Tibial nerve (tissue), 4 donors: Measurements from ENCODE around the gene ROBO1. TPM values are rescaled to one million over a fixed set of nuclear protein-coding genes. Genes with fewer than 3 reads are reported as not detected.

Source experiments
- DNase-seq, 2 donors: peaks; one replicate each; pipeline ENCODE4 v3.0.0-alpha.2; 2019; ENCODE audit warnings: low spot score in 2 of 2
- H3K27ac ChIP-seq, 4 donors: fragments of 200-600 bp; sonication (generic) in 3 of 4; one replicate each; pipeline ENCODE4 v1.5.1; 2017 to 2019; ENCODE audit warnings: mild to moderate bottlenecking in 1 of 4
- H3K27me3 ChIP-seq, 2 donors: fragments of 200-600 bp; sonication (generic) in 1 of 2; one replicate each; pipeline versions ENCODE4 v1.5.1 to v1.6.0; 2017 to 2019
- H3K36me3 ChIP-seq, 3 donors: fragments of 200-600 bp; sonication (generic); one replicate each; pipeline ENCODE4 v1.5.1; 2018 to 2019
- H3K4me1 ChIP-seq, 4 donors: fragments of 200-600 bp; sonication (generic) in 3 of 4; one replicate each; pipeline ENCODE4 v1.5.1; 2017 to 2019
- H3K4me3 ChIP-seq, 4 donors: fragments of 200-600 bp; sonication (generic) in 3 of 4; one replicate each; pipeline ENCODE4 v1.5.1; 2017 to 2019; ENCODE audit warnings: mild to moderate bottlenecking in 1 of 4, moderate library complexity in 1 of 4
- H3K9me3 ChIP-seq, 4 donors: fragments of 200-600 bp; sonication (generic) in 3 of 4; one replicate each; pipeline ENCODE4 v1.5.1; 2017 to 2019
- EP300 ChIP-seq, 2 donors: sonication (generic); formaldehyde crosslinking; IDR thresholded peaks; one replicate each; pipeline ENCODE4 v1.6.1; 2017; ENCODE audit warnings: antibody characterized with exemption in 2 of 2, mild to moderate bottlenecking in 1 of 2
- POLR2A ChIP-seq, 2 donors: fragments of 450-650 bp; IDR thresholded peaks; one replicate each; pipeline ENCODE4 v1.6.1; 2017; ENCODE audit warnings: antibody characterized with exemption in 2 of 2, mild to moderate bottlenecking in 2 of 2, moderate library complexity in 2 of 2
- WGBS, 2 donors: methylation state at CpG; one replicate each; pipeline ENCODE4 v1.1.5; 2018; 5-methylcytosine and 5-hydroxymethylcytosine counted together
- total RNA-seq, 4 donors: library from RNA; depleted of rRNA; stranded (reverse); fragments of >200 nt; gene quantifications; one replicate each; pipeline ENCODE4 v1.1.0, GENCODE V29; 2016
- TF ChIP-seq, protein P1 (sequence below), 5 experiments: fragments of 200-600 bp in 3 of 5; fragments of 450-650 bp in 2 of 5; sonication (generic) in 3 of 5; IDR thresholded peaks; one replicate each; pipeline ENCODE4 v1.5.1; 2016 to 2019; ENCODE audit warnings: antibody characterized with exemption in 5 of 5, mild to moderate bottlenecking in 3 of 5, moderate library complexity in 2 of 5

ROBO1 gene
- total RNA-seq, 4 donors from 2014 or later: 12.6 to 27.8 (median 23.1) TPM

DNA sequence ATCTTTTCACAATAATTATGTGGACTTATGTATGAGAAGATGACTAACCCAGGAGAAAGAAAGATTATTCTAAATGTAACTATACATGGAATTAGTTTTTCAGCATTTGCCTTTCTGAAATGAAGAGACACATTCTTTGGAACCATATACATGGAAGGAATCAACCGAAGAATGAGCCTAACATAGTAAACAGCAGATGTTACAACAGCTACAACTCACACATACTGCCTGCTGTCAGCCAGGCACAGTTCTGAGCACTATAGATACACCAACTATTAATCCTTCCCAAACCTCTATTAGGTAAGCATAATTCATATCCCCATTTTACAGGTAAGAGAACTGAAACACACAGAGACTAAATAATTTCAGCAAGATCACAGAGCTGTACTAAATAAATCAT is 840.0 kb downstream of the ROBO1 start:
- Histone ChIP-seq H3K9me3 (no peaks in the 10 kb centered on the region), H3K27me3 (no peaks in the 10 kb centered on the region), H3K27ac (no peak overlapping the region), H3K36me3 (no peaks in the 10 kb centered on the region), H3K4me1 (no peaks in the 10 kb centered on the region), H3K4me3 (no peak overlapping the region)
- 87 to 97% methylated on average over 1 of the region's 1 CpG for WGBS, 2 donors
- TF ChIP-seq POLR2A (IDR thresholded peaks at IDR 0.05) (no peak), EP300 (IDR thresholded peaks at IDR 0.05) (no peak)
- TF ChIP-seq, protein P1, sequence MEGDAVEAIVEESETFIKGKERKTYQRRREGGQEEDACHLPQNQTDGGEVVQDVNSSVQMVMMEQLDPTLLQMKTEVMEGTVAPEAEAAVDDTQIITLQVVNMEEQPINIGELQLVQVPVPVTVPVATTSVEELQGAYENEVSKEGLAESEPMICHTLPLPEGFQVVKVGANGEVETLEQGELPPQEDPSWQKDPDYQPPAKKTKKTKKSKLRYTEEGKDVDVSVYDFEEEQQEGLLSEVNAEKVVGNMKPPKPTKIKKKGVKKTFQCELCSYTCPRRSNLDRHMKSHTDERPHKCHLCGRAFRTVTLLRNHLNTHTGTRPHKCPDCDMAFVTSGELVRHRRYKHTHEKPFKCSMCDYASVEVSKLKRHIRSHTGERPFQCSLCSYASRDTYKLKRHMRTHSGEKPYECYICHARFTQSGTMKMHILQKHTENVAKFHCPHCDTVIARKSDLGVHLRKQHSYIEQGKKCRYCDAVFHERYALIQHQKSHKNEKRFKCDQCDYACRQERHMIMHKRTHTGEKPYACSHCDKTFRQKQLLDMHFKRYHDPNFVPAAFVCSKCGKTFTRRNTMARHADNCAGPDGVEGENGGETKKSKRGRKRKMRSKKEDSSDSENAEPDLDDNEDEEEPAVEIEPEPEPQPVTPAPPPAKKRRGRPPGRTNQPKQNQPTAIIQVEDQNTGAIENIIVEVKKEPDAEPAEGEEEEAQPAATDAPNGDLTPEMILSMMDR (IDR thresholded peaks at IDR 0.05): no peak
- DNase-seq: no peak

DNA sequence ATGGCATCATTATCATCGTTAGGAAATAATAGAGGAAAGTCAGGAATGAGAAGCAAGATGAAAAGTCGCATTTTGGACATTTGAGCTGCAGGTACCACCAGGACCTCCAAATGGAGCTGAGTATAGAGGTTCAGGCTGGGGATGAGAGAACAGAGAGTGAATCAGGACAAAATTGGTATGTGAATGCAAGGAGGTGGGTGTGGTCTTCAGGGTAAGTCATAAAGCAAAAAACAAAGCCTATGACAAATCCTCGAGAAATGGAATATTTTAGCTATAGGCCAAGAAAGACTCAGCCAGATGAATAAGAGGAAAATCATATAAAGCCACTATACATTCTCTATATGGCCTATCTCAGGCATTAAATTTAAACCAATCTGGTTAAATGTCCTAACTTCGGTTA is 841.3 kb downstream of the ROBO1 start:
- Histone ChIP-seq H3K4me1 (no peaks in the 10 kb centered on the region), H3K27ac (no peak overlapping the region), H3K4me3 (no peak overlapping the region), H3K27me3 (no peaks in the 10 kb centered on the region), H3K9me3 (no peaks in the 10 kb centered on the region), H3K36me3 (no peaks in the 10 kb centered on the region)
- DNase-seq: no peak
- TF ChIP-seq, protein P1 (IDR thresholded peaks at IDR 0.05): no peak
- TF ChIP-seq POLR2A (IDR thresholded peaks at IDR 0.05) (no peak), EP300 (IDR thresholded peaks at IDR 0.05) (no peak)
- WGBS, 2 donors: 92 to 93% methylated on average over 4 of the region's 4 CpGs

DNA sequence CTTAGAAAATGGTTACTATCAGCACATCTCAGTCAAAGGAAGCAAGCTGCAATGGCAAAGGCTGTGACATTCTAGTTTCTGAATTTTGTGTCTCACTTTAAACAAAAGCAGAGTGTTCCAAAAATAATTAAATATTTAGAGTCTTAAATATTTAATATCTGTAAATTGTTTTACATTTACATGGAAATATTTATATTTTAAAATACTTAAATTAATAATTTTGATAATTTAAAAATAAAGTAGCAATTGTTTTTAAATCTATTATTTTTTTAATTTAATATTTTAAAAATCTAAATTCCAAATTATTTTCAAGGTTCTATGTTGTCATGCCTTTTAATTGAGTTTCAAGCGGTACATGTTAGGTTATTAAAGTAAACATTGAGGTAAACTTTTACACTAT is 843.1 kb downstream of the ROBO1 start:
- Histone ChIP-seq H3K36me3 (no peaks in the 10 kb centered on the region), H3K4me3 (no peak overlapping the region), H3K27me3 (no peaks in the 10 kb centered on the region), H3K27ac (no peak overlapping the region), H3K4me1 (no peaks in the 10 kb centered on the region), H3K9me3 (no peaks in the 10 kb centered on the region)
- no peak for DNase-seq
- WGBS, 2 donors: 90 to 98% methylated on average over 1 of the region's 1 CpG
- no peak for TF ChIP-seq POLR2A (IDR thresholded peaks at IDR 0.05)
- TF ChIP-seq, protein P1 (IDR thresholded peaks at IDR 0.05): no peak
- no peak for TF ChIP-seq EP300 (IDR thresholded peaks at IDR 0.05)

DNA sequence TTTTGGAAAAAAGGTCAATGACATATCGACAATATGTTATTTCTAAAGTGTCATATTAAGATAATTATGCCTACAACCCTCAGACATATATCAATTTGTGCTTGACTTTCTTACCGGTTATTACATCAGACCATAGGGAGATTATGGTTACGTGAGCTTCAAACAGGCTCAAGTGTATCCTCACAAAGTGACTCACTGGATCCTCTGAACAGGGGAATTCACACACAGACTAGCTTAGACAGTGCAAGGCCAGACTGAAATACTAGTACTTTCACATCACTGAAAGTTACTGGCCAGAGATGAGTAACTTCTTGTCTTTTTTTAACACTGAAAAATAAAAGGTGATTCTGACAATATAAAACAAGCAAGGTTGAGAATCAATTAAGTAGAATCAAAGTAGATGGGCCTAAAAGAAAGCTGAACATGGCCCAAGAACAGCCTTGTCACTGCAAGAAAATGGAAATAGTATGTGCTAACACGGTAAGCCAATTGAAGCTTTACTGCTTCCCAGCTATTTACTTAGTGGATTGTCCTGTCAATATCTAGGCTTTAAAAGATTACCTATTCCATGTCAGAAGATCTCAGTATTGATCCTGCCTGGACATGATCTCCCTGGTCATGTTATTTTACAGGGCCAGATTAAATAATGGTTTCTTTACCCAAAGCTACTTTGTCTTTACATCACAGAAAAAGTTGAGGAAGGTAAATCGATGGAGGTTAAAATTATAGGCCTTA is 848.6 kb downstream of the ROBO1 start:
- Histone ChIP-seq H3K4me3 (no peak overlapping the region), H3K27me3 (no peaks in the 10 kb centered on the region), H3K36me3 (no peaks in the 10 kb centered on the region), H3K9me3 (no peaks in the 10 kb centered on the region), H3K4me1 (peaks cover 0 to 13% (median 3%) of the 10 kb centered on the region in 4 donors), H3K27ac (no peak overlapping the region)
- DNase-seq: no peak
- TF ChIP-seq POLR2A (IDR thresholded peaks at IDR 0.05): no peak
- TF ChIP-seq EP300 (IDR thresholded peaks at IDR 0.05): no peak
- TF ChIP-seq, protein P1 (IDR thresholded peaks at IDR 0.05): no peak
- WGBS, 2 donors: 90 to 92% methylated on average over 5 of the region's 5 CpGs

DNA sequence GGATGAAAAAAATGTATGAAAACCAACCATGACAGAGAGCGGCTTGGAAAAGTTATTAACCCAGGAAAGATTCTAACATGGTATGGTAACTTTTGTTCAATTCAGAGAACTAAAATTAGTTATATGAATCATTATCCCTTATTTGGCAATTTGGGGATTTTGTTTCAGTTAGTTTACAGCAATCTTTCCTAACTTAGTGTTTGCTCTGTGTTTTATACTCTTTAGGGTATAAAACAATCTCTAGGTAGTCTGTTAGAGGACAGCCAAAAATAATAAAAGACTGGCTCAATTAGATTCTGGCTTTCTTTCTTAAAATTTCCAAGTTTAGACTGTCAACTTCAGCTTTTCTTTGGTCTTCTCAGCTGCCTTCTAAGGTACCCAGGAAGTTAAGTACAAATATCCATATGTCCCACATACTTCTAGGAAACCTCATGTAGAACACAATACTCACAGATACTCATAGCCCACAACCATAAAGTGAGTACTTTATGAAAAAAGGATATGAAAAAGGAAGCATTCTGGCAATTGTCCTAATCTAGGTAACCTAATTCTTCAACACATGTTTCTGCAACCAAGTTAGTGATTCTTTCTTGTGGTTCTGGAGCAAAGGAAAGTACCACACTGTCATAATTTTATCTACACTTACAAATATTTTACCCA is 849.3 kb downstream of the ROBO1 start:
- H3K4me3 ChIP-seq: no peak overlapping the region
- 90 to 91% methylated on average over 1 of the region's 1 CpG for WGBS, 2 donors
- peaks cover 0 to 13% (median 3%) of the 10 kb centered on the region in 4 donors for H3K4me1 ChIP-seq
- H3K36me3 ChIP-seq: no peaks in the 10 kb centered on the region
- no peaks in the 10 kb centered on the region for H3K27me3 ChIP-seq
- no peak overlapping the region for H3K27ac ChIP-seq
- no peak for DNase-seq
- TF ChIP-seq POLR2A (IDR thresholded peaks at IDR 0.05) (no peak), EP300 (IDR thresholded peaks at IDR 0.05) (no peak)
- TF ChIP-seq, protein P1 (IDR thresholded peaks at IDR 0.05): no peak
- H3K9me3 ChIP-seq: no peaks in the 10 kb centered on the region
